ENCODE data around the gene MRPL49.
"Not testable (repeated sequence)": the region's sequence is repeated elsewhere in the genome, so short reads cannot be mapped to it uniquely, and the experiment has no call there.

Gene MRPL49

GRCh38 chr11:65165410-65166317, 43.5 kb downstream of the MRPL49 start:
- peak; percentile 34; the same call in 1 of the 2 replicates for TF ChIP-seq L3MBTL2 (conservative IDR thresholded peaks at IDR 0.05)
- TF ChIP-seq SP1 (IDR thresholded peaks at IDR 0.05) = no peak
- ChIA-PET POLR2A (no interaction called here), CTCF (no interaction called here)
- no peak for DNase-seq (ENCODE audit: extremely low spot score)

DNA sequence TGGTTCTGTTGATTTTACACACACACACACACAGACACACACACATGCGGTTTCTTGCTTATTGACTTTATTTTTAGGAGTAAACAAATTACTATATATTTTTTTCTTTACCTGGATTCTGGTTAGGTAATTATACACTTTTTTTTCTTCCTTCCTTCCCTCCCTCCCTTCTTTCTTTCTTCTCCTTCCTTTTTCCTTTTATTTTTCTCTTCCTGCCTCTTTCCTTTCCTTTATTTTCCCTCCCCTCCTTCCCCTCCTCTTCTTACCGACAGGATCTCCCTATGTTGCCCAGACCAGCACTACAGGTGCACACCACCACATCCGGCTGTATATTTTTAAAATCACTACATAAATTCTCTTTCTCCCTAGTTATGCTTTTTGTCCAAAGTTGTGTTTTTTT, 44.8 kb downstream of the MRPL49 start:
- ChIA-PET POLR2A (no interaction called here), CTCF (no interaction called here)
- TF ChIP-seq LEF1 (IDR thresholded peaks at IDR 0.05; ENCODE audit: borderline replicate concordance) (no peak), FOXK2 (IDR thresholded peaks at IDR 0.05) (no peak), ARNT (IDR thresholded peaks at IDR 0.05) (no peak), ELF4 (IDR thresholded peaks at IDR 0.05) (no peak), SP1 (IDR thresholded peaks at IDR 0.05) (no peak), FOXM1 (IDR thresholded peaks at IDR 0.05; ENCODE audit: borderline replicate concordance) (no peak)
- DNase-seq (ENCODE audit: extremely low spot score) = no peak

- no peak for DNase-seq (ENCODE audit: extremely low spot score)
- ChIA-PET CTCF (no interaction called here), POLR2A (no interaction called here)
- TF ChIP-seq LEF1 (IDR thresholded peaks at IDR 0.05; ENCODE audit: borderline replicate concordance) = no peak
- no peak for TF ChIP-seq CTBP1 (IDR thresholded peaks at IDR 0.05; ENCODE audit: borderline replicate concordance)
- no peak for TF ChIP-seq NFRKB (IDR thresholded peaks at IDR 0.05)
- no peak for TF ChIP-seq BHLHE40 (IDR thresholded peaks at IDR 0.05; ENCODE audit: borderline replicate concordance)
- TF ChIP-seq ELF4 (IDR thresholded peaks at IDR 0.05) = no peak
- no peak for TF ChIP-seq SUZ12 (IDR thresholded peaks at IDR 0.05)
- no peak for TF ChIP-seq TARDBP (IDR thresholded peaks at IDR 0.05)
- TF ChIP-seq FOXM1 (IDR thresholded peaks at IDR 0.05; ENCODE audit: borderline replicate concordance) = no peak
- no peak for TF ChIP-seq FOXA1 (IDR thresholded peaks at IDR 0.05)
Observed at GRCh38 chr11:65167656-65168055, 45.5 kb downstream of the MRPL49 start.

- POLR2A ChIA-PET = interaction anchor here (0.9 to 1.5 kb wide), 2 partner anchors 34 to 45 kb away, joined by 3 to 4 read pairs; no protein-coding TSS in a partner anchor
- DNase-seq (ENCODE audit: extremely low spot score) = no peak
- CTCF ChIA-PET = interaction anchor here (0.5 to 0.6 kb wide), 2 partner anchors 20 to 59 kb away, joined by 3 to 4 read pairs; no protein-coding TSS in a partner anchor
- no peak for TF ChIP-seq HDGF (IDR thresholded peaks at IDR 0.05; ENCODE audit: borderline replicate concordance)
- no peak for TF ChIP-seq L3MBTL2 (conservative IDR thresholded peaks at IDR 0.05)
- TF ChIP-seq TARDBP (IDR thresholded peaks at IDR 0.05) = no peak
- no peak for TF ChIP-seq ELF4 (IDR thresholded peaks at IDR 0.05)
- TF ChIP-seq PKNOX1 (IDR thresholded peaks at IDR 0.05) = no peak
- TF ChIP-seq SUZ12 (IDR thresholded peaks at IDR 0.05) = no peak
- TF ChIP-seq SP1 (IDR thresholded peaks at IDR 0.05) = no peak
- TF ChIP-seq NFRKB (IDR thresholded peaks at IDR 0.05) = no peak
- TF ChIP-seq ARNT (IDR thresholded peaks at IDR 0.05) = no peak
- no peak for TF ChIP-seq LEF1 (IDR thresholded peaks at IDR 0.05; ENCODE audit: borderline replicate concordance)
- no peak for TF ChIP-seq FOXM1 (IDR thresholded peaks at IDR 0.05; ENCODE audit: borderline replicate concordance)
- no peak for TF ChIP-seq BHLHE40 (IDR thresholded peaks at IDR 0.05; ENCODE audit: borderline replicate concordance)
- no peak for TF ChIP-seq CTBP1 (IDR thresholded peaks at IDR 0.05; ENCODE audit: borderline replicate concordance)
- no peak for TF ChIP-seq FOXK2 (IDR thresholded peaks at IDR 0.05)
- TF ChIP-seq FOXA1 (IDR thresholded peaks at IDR 0.05) = no peak
- no peak for TF ChIP-seq ZNF384 (IDR thresholded peaks at IDR 0.05)
Observed at GRCh38 chr11:65169164-65169641, 47.1 kb downstream of the MRPL49 start.

- ChIA-PET CTCF (no interaction called here), POLR2A (interaction anchor here (0.7 to 1.5 kb wide), 4 partner anchors 10 to 92 kb away, joined by 3 to 4 read pairs (median 4); partner anchors contain the start of genes POLA2 and SYVN1)
- peak; percentile 96 for DNase-seq (ENCODE audit: extremely low spot score)
- no peak for TF ChIP-seq SUZ12 (IDR thresholded peaks at IDR 0.05)
- peak; percentile 89 for TF ChIP-seq ELF4 (IDR thresholded peaks at IDR 0.05)
Observed at GRCh38 chr11:65170058-65170534, 48.0 kb downstream of the MRPL49 start, which contains the start of gene SPDYC. SPDYC (plus strand) TSS chr11:65170233; CDS start chr11:65171358, 1,125 bp downstream.

GRCh38 chr11:65172600-65172999, 50.5 kb downstream of the MRPL49 start:
- CTCF ChIA-PET = no interaction called here
- TF ChIP-seq NFRKB (IDR thresholded peaks at IDR 0.05) = no peak
- TF ChIP-seq CTBP1 (IDR thresholded peaks at IDR 0.05; ENCODE audit: borderline replicate concordance) = no peak
- no peak for TF ChIP-seq FOXM1 (IDR thresholded peaks at IDR 0.05; ENCODE audit: borderline replicate concordance)
- TF ChIP-seq PKNOX1 (IDR thresholded peaks at IDR 0.05) = no peak
- TF ChIP-seq ELF4 (IDR thresholded peaks at IDR 0.05) = no peak
- no peak for DNase-seq (ENCODE audit: extremely low spot score)
- POLR2A ChIA-PET = no interaction called here

DNA sequence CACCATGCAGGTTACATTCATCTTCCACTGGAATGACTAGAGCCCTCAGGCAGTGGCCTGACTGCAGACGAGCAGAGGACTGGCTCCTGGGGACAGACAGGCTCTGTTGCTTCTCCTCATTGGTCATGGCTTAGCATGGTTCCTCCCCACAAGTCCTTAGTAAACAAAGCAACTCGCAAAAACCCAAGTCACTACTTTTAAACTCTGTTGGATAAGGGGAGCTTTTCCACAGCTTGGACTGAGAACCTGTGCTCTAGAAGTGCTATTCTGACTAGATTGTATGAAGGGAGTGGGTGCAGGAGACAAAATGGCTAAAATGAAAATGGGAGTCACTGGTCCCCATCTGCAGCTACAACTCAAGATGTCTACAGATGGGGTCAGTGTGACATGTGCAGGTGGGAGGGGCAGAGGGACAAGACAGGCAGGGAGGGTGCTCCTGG, 52.5 kb downstream of the MRPL49 start:
- DNase-seq (ENCODE audit: extremely low spot score); CTCF ChIA-PET: not testable (repeated sequence)
- POLR2A ChIA-PET = interaction anchor here (2.0 kb wide), 1 partner anchor 40 kb away, joined by 11 read pairs; the partner anchor contains the start of gene SYVN1
